ENCODE data around the gene IFIH1. TPM values are rescaled to one million over a fixed set of nuclear protein-coding genes. Genes with fewer than 3 reads are reported as not detected.

Gene IFIH1
- total and polyA plus RNA-seq, 12 donors, result 7.8 to 25.6 (median 15.2) TPM

DNA sequence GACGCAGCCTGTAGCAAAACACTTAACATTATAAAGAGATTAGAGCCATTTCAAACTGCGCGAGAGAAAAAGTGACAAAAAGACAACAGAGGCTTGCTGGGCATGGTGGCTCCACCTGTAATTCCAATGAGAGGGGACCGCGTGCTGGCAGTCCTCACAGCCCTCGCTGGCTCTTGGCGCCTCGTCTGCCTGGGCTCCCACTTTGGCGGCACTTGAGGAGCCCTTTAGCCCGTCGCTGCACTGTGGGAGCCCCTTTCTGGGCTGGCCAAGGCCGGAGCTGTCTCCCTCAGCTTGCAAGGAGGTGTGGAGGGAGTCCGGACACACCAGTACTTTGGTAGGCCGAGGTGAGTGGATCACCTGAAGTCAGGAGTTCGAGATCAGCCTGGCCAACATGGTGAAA, 9.3 kb upstream of the IFIH1 start:
- intact Hi-C loops (cut with DNase I), result no loop called here
- no peaks in the 10 kb centered on the region for H3K36me3 ChIP-seq (replicated peaks in 1 of 2)
- H3K9me3 ChIP-seq (replicated peaks in 1 of 3), result no peaks in the 10 kb centered on the region
- H3K4me3 ChIP-seq, result no peak overlapping the region
- TF ChIP-seq CTCF (IDR thresholded peaks at IDR 0.05) (no peak), POLR2A (IDR thresholded peaks at IDR 0.05) (no peak)
- no peaks in the 10 kb centered on the region for H3K27me3 ChIP-seq
- H3K4me1 ChIP-seq (replicated peaks in 1 of 2), result no peaks in the 10 kb centered on the region
- 95 to 98% (median 97%) methylated on average over 14 to 15 of the region's 15 CpGs for WGBS, 4 donors
- H3K27ac ChIP-seq, result no peak overlapping the region
- DNase-seq, result no peak

GRCh38 chr2:162327134-162327769, 8.8 kb upstream of the IFIH1 start:
- WGBS, 4 donors, result 62 to 72% (median 65%) methylated on average over 5 of the region's 5 CpGs
- Histone ChIP-seq H3K27me3 (no peaks in the 10 kb centered on the region), H3K27ac (no peak overlapping the region), H3K9me3 (replicated peaks in 1 of 3) (no peaks in the 10 kb centered on the region), H3K4me1 (replicated peaks in 1 of 2) (no peaks in the 10 kb centered on the region), H3K36me3 (replicated peaks in 1 of 2) (no peaks in the 10 kb centered on the region), H3K4me3 (no peak overlapping the region)
- TF ChIP-seq CTCF (IDR thresholded peaks at IDR 0.05) (peak; percentile 9 to 39 (median 30)), POLR2A (IDR thresholded peaks at IDR 0.05) (no peak)
- DNase-seq, result no peak
- intact Hi-C loops (cut with DNase I), result no loop called here

- DNase-seq, result no peak
- intact Hi-C loops (cut with DNase I), result no loop called here
- TF ChIP-seq POLR2A (IDR thresholded peaks at IDR 0.05), result no peak
- no peak for TF ChIP-seq CTCF (IDR thresholded peaks at IDR 0.05)
- H3K36me3 ChIP-seq (replicated peaks in 1 of 2), result no peaks in the 10 kb centered on the region
- H3K4me3 ChIP-seq, result no peak overlapping the region
- no peaks in the 10 kb centered on the region for H3K9me3 ChIP-seq (replicated peaks in 1 of 3)
- H3K27me3 ChIP-seq, result no peaks in the 10 kb centered on the region
- peaks cover 2 to 12% of the 10 kb centered on the region in 2 donors for H3K4me1 ChIP-seq (replicated peaks in 1 of 2)
- 77 to 100% (median 86%) methylated on average over 1 of the region's 1 CpG for WGBS, 4 donors
- H3K27ac ChIP-seq, result no peak overlapping the region
Measured at GRCh38 chr2:162324953-162325352, 6.5 kb upstream of the IFIH1 start.

GRCh38 chr2:162320864-162321517, 2.5 kb upstream of the IFIH1 start:
- DNase-seq, result no peak
- Histone ChIP-seq H3K27ac (no peak overlapping the region), H3K9me3 (replicated peaks in 1 of 3) (no peaks in the 10 kb centered on the region), H3K4me1 (replicated peaks in 1 of 2) (peaks cover 19 to 35% of the 10 kb centered on the region in 2 donors), H3K4me3 (no peak overlapping the region), H3K36me3 (replicated peaks in 1 of 2) (no peaks in the 10 kb centered on the region), H3K27me3 (no peaks in the 10 kb centered on the region)
- 62 to 75% (median 71%) methylated on average over 1 of the region's 1 CpG for WGBS, 4 donors
- TF ChIP-seq CTCF (IDR thresholded peaks at IDR 0.05) (no peak), POLR2A (IDR thresholded peaks at IDR 0.05) (no peak)
- intact Hi-C loops (cut with DNase I), result no loop called here
